SH-SY5Y (cell line): ENCODE results near the gene ALG1.

ENCODE experiments used
- GATA2 ChIP-seq: IDR thresholded peaks from 2 replicates; pipeline ENCODE4 v1.6.1; 2011; ENCODE audit warnings: mild to moderate bottlenecking, low read depth, low read length
- GATA3 ChIP-seq: IDR thresholded peaks from 2 replicates; pipeline ENCODE4 v1.6.1; 2011; ENCODE audit warnings: low read depth, mild to moderate bottlenecking, low read length, moderate library complexity

ALG1 gene

DNA sequence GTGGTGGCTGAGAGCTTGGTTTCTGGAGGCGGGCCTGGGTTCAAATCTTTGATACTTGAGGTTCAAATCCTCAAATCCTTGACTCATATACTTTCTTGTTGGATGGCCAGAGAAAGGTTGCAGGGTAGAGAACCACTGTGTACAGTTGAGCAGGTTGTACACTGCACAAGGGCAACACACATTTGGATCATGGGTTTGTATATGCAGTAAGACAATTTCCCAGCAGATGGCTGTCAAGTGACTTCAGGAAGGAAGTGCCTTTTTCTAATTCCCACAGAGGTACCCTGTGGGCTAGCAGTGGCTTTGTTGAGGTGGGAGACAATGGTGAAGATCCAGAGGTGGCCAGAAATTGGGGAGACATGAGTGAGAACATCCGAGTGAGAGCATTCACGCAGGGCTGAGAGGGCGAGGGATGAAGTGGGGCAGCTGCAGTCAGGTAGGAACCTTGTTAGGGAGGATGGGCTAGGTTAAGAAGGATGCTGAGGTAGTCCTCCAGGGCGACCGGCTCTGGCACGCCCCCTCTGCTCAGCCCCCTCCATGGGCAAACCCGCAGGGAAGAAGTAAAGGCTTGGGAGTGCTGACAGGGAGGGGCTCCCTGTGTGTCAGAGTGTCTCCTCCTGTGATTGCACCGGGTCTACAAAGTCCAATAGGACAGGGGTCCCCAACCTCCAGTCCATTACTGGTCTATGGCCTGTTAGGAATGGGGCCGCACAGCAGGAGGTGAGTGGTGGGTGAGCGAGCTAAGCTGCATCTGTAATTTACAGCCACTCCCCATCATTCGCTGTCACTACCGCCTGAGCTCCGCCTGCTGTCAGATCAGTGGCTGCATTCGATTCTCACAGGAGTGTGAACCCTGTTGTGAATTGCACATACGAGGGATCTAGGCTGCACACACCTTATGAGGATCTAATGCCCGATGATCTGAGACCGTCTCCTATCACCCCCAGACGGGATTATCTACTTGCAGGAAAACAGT, 8.6 kb upstream of the ALG1 start:
- no peak for TF ChIP-seq GATA3
- TF ChIP-seq GATA2 = no peak

DNA sequence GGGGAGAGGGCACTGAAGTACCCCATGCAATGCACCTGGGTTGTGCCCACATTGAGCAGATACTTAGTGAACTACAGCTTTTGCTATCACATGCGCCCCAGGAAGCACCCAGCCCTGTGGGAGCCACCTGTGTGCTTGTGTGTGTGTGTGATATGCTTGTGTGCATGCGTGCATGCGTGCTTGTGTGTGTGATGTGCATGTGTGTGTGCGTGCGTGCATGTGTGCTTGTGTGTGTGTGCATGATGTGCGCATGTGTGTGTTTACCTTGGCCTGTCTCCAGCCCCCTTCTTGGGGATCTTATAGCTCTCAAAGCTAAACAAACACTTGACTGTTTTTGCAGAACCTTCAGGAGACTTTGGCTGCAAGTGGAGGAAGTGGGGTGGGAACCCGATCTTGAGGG, 6.7 kb upstream of the ALG1 start:
- no peak for TF ChIP-seq GATA3
- TF ChIP-seq GATA2 = no peak

DNA sequence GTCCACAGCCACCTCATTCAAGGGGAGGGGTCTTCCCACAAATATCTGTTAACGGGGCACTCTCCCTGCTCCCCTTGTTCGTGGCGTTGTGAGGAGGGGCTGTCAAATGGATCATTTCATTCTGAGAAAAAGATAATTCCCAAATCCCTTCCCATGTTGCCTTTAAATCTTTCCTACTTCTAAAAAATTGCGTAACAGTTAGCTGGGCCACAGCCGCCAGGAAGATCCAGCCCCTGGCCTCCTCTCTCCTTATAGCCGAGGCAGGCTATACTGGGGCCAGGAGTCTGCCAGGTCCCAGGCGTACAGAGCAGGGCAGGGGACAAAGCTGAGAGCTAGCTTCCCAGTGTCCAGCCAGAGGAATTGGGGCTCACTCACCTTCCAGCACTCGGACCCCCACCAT, 6.3 kb upstream of the ALG1 start:
- TF ChIP-seq GATA3 (no peak), GATA2 (no peak)

DNA sequence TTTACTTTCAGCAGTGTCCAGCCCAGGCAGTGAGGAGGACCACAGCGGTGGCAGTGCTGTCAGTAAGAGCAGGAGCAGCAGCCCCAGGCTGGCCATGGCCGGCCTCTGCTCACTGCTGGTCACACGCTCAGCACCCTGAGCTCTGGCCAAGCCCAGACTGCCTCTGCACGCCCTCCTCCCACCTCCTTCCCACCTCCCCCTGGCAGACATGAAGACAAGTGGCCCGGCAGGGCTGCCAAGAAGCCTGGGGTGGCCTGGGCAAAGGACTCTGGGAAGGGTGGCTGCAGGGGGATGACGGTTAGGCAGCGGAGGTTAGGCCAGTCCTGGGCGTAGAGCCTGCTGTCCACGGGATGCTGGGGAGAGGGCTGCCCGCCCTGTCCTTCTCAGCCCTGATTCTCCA, 5.8 kb upstream of the ALG1 start, which contains the start of gene C16orf89:
Gene C16orf89, minus strand, starts transcription at position 144 of the 400 bp plus-strand sequence. Its CDS starts 48 bp downstream, at position 96.
- TF ChIP-seq GATA2 (no peak), GATA3 (no peak)

DNA sequence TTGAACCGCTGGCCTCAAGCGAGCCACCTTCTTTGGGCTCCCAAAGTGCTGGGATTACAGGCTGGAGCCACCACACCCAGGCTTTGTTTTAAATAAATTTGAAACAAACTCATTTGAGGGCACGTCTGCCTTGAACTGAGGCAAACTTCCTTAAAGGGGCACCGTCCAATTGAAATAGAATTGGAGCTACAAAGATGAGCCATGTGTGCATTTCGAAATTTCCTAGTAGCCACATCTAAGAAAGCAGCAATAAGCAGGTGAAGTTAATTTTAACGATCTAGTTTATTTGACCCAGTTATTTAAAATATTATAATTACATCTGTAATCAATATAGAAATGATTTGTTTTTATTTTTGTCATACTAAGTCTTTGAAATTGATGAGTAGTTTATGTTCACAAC, 5.1 kb upstream of the ALG1 start:
- TF ChIP-seq GATA3 (no peak), GATA2 (no peak)

DNA sequence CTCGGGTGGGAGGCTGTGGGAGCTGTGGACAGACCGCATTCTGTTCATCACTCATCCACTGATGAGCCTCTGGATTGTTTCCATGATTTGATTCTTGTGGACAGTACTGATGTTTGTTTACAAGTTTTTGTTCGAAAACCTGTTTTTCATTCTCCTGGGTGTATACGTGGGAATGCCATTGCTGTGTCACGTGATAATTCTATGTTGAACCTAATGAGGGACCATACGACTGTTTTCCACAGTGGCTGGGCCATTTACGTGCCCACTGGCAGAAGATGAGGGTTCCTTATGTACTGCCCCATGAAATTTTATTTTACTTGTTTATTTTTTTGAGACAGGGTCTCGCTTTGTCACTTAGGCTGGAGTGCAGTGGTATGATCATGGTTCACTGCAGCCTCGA, 2.6 kb upstream of the ALG1 start:
- TF ChIP-seq GATA2 = no peak
- TF ChIP-seq GATA3 = no peak

DNA sequence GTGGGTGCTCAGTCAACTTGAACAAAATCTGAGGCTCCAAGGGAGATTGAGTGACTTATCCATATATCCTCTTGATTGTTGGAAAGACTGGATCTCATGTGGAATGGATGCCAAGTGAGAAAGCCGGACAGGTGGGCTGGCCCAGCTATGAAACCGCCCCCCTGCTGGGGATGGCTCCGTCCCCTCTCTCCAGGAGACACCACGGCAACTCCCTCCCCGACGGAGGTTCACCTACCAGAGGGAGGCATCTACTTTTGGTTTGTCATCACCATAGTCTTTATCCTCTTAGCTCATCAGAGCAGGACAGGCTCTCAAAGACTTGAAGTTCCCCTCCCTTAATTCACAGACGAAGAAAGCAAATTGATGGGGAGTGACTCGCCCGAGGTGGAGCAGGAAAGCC, 1.8 kb upstream of the ALG1 start:
- TF ChIP-seq GATA2 (no peak), GATA3 (no peak)

DNA sequence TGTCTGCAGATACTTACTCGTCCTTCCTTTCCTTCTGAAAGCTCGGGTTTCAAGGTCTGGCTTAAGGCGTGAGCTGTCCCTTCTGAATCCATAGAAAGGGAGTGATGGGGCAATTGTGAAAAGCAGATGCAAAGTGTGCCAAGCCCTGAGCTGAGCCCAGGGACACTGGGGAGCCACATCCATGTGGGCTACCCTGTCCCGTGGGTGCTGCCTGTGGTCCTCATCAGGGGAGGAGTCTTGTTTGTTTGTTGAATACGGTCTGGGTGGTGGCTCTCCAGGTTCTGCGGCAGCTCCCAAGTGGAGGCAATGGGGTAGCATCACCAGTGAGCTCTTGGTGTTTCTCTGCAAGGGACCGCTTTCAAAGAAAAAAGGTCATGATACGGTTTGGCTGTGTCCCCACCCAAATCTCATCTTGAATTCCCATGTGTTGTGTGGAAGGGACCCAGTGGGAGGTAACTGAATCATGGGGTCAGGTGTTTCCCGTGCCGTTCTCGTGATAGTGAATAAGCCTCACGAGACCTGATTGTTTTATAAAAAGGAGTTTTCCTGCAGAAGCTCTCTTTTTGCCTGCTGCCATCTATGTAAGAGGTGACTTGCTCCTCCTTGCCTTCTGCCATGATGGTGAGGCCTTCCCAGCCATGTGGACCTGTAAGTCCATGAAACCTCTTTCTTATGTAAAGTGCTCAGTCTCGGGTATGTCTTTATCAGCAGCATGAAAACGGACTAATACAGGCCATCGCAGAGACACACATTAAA, 1.0 kb upstream of the ALG1 start:
- TF ChIP-seq GATA3 (no peak), GATA2 (no peak)

DNA sequence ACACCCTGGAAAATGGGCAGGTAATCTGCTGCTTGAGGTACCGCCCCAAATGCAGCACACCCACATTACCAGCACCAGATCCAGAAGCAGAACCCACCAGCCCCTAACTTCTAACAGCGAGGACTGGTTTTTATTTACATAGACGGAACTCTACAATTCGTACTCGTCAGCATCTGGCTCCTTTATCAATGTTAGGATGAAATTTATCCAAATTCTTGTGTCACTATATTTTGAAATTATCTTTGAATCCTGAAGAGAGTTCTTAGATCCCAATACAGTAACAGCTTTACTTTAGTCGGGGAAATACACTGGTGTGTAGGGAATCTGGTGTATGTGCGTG, 332 bp upstream of the ALG1 start:
- TF ChIP-seq GATA2 (no peak), GATA3 (no peak)

DNA sequence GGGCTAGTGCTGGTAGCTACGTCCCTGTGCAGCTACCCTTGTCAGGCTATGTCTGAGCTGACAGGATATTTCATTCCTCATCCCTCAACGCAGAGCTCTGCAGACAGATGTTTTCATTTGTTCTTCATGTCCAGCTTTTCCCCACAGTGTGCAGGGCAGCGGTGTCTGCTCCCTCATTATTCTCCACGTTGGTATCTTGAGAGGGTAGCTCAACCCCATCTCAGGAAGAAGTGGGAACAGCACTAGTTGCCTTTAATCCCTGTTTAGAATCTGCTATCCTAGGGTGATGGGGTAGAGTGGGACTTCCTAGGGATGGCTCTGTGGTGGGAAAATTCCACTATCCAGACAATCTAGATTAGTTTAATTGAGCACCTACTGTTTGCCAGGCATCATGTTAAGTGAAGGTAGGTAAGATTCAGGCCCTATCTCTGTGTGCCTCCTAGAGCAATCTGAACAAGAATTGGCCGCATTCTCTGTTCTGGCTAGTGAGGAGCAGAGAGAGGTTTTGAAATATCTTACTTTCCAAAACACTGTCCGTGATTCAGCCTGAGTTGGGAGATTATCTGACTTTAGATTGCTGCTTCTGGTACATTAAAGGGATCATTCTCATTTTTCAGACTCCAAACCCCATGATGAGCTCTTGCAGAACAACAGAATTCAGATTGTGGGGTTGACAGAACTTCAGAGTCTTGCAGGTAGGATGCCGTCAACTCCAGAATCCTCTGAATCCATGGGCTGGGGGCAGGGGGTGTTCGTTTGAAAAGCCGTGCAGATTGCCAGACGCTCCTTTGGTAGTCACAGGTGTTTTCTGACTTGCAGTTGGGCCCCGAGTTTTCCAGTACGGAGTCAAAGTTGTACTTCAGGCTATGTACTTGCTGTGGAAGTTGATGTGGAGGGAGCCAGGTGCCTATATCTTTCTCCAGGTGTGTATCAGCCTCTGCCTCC, 963 bp downstream of the ALG1 start:
- TF ChIP-seq GATA2 (no peak), GATA3 (no peak)

DNA sequence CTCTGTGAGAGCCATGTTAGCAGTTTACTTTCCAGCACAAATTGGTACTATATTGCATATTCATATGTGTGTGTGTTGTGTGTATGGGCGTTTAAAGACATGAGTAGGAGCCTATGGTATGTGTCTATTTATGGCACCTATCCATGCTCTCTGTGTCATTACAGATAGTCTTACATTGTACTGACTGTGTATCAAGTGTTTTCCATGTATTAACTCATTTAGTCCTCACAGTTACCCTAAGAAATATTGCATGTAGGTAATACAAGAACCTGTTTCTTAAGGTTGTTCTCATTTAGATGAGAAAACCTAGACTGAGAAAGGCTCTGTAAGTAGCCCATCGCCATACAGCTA, 1.6 kb downstream of the ALG1 start:
- TF ChIP-seq GATA3 (no peak), GATA2 (no peak)

DNA sequence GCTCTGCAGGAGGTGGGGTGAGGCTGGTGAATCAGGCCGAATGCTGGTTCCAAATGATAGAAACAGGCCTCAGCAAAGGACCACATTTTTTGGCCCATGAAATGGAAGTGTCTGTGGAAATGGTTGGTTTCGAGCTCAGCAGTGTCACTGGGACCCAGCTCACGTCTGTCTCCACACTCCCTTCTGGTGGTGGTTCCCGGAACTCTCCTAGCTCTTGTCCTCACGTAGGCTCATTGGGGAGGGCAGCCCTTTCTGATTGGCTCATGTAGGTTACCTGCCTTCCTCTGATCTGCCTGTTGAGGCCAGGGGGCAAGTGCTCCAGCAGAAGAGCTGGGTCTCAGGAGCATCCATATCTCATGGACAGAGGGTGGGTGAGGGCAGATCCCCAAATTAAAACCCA, 4.0 kb downstream of the ALG1 start:
- TF ChIP-seq GATA3 = no peak
- no peak for TF ChIP-seq GATA2

DNA sequence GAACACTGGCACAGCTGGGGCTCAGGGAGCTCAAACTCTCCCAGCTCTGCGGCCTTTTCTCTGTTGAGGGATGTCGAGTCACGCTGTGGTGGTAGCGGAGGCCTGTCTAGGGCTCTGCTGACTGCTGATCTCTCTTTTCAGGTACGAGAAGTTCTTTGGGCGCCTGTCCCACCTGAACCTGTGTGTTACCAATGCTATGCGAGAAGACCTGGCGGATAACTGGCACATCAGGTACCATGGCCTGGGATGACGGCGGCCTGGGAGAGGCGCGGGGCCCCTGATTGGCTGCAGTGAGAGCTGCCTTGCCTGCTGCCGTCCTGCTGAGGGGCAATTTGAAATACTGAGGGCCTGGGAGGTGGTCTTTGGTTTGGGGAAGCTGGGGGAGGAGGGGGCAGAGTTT, 5.7 kb downstream of the ALG1 start:
- no peak for TF ChIP-seq GATA2
- no peak for TF ChIP-seq GATA3

DNA sequence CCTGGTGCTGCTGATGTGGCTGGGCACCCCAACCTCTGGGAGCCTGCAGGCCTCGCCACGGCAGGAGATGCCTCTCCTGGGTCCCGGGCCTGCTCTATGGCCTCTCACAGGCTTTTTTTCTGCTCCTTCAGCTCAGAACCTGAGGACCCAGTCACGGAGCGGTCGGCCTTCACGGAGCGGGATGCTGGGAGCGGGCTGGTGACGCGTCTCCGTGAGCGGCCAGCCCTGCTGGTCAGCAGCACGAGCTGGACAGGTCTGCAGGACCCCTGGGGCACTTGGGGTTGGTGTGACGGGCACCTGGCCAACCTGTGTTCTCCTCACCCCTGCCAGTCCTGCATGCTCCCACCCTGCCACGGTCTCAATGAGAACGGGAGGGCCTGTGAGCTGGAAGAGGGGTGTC, 7.0 kb downstream of the ALG1 start:
- TF ChIP-seq GATA2 (no peak), GATA3 (no peak)
